Measurements from ENCODE around the gene ARL2.

GRCh38 chr11:65032216-65032615, 18.3 kb downstream of the ARL2 start:
- no peak for TF ChIP-seq CTCF (conservative IDR thresholded peaks at IDR 0.05 in 1 of 2, IDR thresholded peaks at IDR 0.05 in 1 of 2; ENCODE audit: low read depth in 1 of 2, low read length in 2 of 2)
- TF ChIP-seq EZH2 (IDR thresholded peaks at IDR 0.05; ENCODE audit: low read length, missing control alignments), result no peak
